Large intestine (tissue), 3 donors: Measurements from ENCODE around the gene DBF4B. TPM values are rescaled to one million over a fixed set of nuclear protein-coding genes. Genes with fewer than 3 reads are reported as not detected.
"Not testable (repeated sequence)": the region's sequence is repeated elsewhere in the genome, so short reads cannot be mapped to it uniquely, and the experiment has no call there.

Experiments
- DNase-seq, 2 donors: peaks; one replicate each; pipeline versions ENCODE4 v3.0.0 to v3.0.0-alpha.2; 2013
- H3K27ac ChIP-seq: one replicate; pipeline ENCODE4 v1.5.1; 2013; ENCODE audit warnings: low read length
- H3K27me3 ChIP-seq: 2 replicates; pipeline ENCODE4 v1.6.1; 2013; ENCODE audit warnings: low read length; ENCODE audit not compliant: control insufficient read depth, insufficient read depth
- H3K36me3 ChIP-seq: 2 replicates; pipeline ENCODE4 v1.6.1; 2013; ENCODE audit warnings: low read length; ENCODE audit not compliant: control insufficient read depth, insufficient read depth
- H3K4me1 ChIP-seq: one replicate; pipeline ENCODE4 v1.6.1; 2013; ENCODE audit warnings: low read length; ENCODE audit not compliant: control insufficient read depth, insufficient read depth
- H3K4me3 ChIP-seq: one replicate; pipeline ENCODE4 v1.5.1; 2013; ENCODE audit warnings: low read length
- H3K9me3 ChIP-seq: one replicate; pipeline ENCODE4 v1.6.1; 2013; ENCODE audit warnings: mild to moderate bottlenecking, low read depth, low read length, moderate library complexity; ENCODE audit not compliant: control insufficient read depth
- WGBS: methylation state at CpG from one replicate; pipeline ENCODE4 v1.1.5; 2013; ENCODE audit warnings: low lambda C conversion rate; ENCODE audit not compliant: insufficient coverage; 5-methylcytosine and 5-hydroxymethylcytosine counted together
- polyA plus RNA-seq: library from polyadenylated mRNA; unstranded; fragments of 120-200 nt; gene quantifications from one replicate; pipeline ENCODE4 v1.2.1, GENCODE V29; 2013

DBF4B gene
- polyA plus RNA-seq, 1 donor: 11.6 TPM

DNA sequence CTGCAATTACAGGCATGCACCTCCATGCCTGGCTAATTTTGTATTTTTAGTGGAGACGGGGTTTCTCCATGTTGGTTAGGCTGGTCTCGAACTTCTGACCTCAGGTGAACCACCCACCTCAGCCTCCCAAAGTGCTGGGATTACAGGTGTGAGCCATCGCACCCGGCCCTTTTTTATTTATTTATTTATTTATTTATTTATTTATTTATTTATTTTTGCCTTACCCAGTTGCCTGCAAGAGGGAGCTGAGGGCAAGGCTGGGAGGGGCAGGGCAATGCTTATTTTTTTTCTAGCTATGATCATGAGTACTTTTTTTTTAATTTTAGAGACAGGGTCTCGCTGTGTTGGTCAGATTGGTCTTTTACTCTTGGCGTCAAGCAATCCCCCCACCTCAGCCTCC, 17.7 kb downstream of the DBF4B start:
- H3K36me3 ChIP-seq, H3K27me3 ChIP-seq, H3K4me3 ChIP-seq, H3K4me1 ChIP-seq, DNase-seq, H3K9me3 ChIP-seq, H3K27ac ChIP-seq: not testable (repeated sequence)
- no CpG with 5 or more reads among the region's 6 CpGs for WGBS

DNA sequence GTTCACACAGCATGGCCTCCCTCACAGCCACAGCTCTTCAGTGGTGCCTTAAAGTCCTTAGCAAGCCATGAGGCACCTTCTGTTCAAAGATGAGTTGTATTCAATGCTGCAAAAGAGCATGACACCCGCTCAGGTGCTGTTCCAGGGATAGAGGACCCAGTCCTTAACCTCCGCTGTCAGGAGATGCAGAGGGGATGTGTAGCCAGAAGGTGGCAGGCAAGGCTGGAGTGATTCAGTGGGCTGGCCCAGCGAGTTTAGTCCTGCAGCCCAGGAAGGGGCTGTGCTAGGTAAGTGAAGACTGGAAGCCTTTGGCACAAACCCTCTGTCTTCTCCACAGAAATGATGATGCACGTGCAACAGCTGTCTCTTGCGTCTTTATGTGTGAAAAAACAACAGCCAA, 25.3 kb downstream of the DBF4B start:
- Histone ChIP-seq H3K27ac (no peak overlapping the region), H3K4me1 (no peaks in the 10 kb centered on the region), H3K4me3 (no peak overlapping the region), H3K27me3 (no peaks in the 10 kb centered on the region), H3K9me3 (no peaks in the 10 kb centered on the region), H3K36me3 (peaks cover 11% of the 10 kb centered on the region)
- no peak for DNase-seq
- WGBS: no CpG with 5 or more reads among the region's 5 CpGs

DNA sequence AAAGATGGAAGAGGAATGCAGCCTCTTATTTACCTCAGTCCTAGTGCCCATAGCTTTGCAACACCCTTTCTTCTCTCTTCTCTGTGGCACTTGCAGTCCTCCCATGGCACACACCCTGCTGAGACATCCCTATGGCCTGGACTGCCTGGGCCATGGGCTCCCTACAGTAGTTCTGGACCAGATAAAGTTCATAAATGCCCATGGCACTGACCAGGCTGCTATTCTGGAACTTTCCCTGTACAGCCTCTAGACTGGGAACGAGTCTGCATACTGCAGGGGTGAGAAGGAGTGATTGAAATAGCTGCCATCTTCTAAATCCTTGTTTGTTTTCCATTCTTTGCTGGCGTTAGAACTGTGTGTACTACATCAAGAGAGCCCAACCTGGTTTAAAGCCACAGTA, 25.8 kb downstream of the DBF4B start:
- H3K4me1 ChIP-seq: no peaks in the 10 kb centered on the region
- H3K4me3 ChIP-seq: no peak overlapping the region
- H3K9me3 ChIP-seq: no peaks in the 10 kb centered on the region
- no CpG with 5 or more reads among the region's 2 CpGs for WGBS
- no peaks in the 10 kb centered on the region for H3K27me3 ChIP-seq
- H3K36me3 ChIP-seq: peaks cover 11% of the 10 kb centered on the region
- no peak overlapping the region for H3K27ac ChIP-seq
- no peak for DNase-seq

DNA sequence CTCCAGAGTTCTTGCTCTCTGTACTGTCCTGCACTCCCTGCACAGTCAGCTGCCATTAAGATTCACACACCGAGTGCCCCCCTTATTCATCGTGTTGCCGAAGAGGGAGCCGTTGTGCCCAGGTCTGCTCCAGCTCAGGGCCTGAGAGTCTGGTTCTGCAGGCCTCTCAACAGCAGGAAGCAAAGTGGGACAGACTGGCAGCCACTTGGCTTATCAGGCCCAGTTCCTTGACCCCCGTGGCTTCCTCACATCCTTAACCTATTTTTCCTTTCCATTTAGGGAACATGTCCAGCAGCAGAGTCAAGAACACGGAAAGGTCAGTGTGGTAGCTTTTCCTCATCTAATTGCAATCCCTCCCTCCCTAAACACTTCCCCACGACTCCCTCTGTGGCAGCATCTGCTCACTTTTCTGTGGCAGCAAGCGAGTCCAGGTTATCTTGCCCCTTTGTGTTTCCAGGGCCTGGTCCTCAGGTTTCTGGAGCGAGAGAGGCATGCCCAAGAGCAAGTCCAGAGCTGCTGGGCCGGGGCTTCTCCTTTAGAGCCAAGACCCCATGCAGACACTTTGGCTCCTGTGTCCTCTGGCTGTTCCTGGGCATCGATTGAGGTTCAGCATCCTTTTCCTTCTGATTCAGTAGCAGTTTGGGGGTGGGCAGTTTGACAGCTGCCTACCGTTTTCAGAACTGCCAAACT, 28.2 kb downstream of the DBF4B start:
- H3K27me3 ChIP-seq: no peaks in the 10 kb centered on the region
- H3K36me3 ChIP-seq: peaks cover 5% of the 10 kb centered on the region
- H3K27ac ChIP-seq: no peak overlapping the region
- H3K4me3 ChIP-seq: no peak overlapping the region
- WGBS: no CpG with 5 or more reads among the region's 12 CpGs
- no peaks in the 10 kb centered on the region for H3K4me1 ChIP-seq
- DNase-seq: no peak
- H3K9me3 ChIP-seq: no peaks in the 10 kb centered on the region

DNA sequence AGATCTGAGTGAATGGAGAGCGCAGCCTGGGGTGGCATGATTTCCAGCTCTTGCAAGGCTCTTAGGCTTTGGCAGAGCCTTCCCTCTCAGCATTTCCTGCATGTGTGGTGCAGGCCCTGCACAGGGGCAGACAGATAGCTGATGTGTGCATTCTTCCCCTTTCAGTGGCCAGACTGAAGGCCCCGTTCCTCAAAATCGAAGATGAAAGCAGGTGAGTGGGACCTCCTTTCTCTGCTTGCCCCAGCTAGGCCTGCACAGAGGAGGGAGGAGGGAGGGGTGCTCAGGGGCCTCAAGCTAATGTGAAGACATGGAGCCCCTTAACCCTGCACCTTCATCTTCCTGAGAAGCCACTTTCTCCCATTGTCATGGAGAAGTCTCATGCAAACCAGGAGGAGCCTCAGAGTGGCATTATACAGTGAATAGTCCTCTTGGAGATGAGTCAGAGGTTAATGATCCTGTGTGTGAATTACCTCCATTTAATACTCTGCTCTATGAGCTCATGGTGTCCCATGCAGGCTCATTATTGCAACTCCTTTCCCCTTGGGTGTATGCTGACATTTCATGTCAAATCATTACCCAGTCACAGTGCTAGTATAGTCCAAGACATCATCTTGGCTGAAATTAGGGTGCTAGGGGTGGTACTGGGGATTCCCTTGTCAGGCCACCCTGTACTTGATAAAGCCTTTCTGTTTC, 29.9 kb downstream of the DBF4B start:
- peak; percentile 28 to 67 for DNase-seq
- Histone ChIP-seq H3K27ac (no peak overlapping the region), H3K4me3 (no peak overlapping the region), H3K36me3 (peaks cover 3% of the 10 kb centered on the region), H3K27me3 (no peaks in the 10 kb centered on the region), H3K9me3 (no peaks in the 10 kb centered on the region), H3K4me1 (no peaks in the 10 kb centered on the region)
- no CpG with 5 or more reads among the region's 3 CpGs for WGBS

DNA sequence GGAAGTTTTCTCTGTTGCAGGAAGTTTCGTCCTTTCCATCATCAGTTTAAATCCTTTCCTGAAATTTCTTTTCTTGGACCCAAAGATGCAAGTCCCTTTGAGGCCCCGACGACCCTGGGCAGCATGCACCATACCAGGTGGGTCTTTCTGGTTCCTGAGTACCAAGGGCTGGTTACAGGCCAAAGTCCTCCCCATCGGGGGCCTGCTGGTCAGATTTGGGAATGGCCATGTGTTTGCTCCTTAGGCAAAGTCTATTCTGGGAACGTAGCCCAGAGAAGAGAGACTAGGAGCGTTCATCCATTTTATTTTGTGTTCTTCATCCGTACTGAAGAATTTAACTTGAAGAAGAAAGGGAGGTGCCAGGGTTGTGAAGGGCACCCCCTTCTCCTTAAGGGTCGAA, 32.9 kb downstream of the DBF4B start:
- no peaks in the 10 kb centered on the region for H3K9me3 ChIP-seq
- 100% methylated on average over 1 of the region's 8 CpGs for WGBS
- H3K4me3 ChIP-seq: no peak overlapping the region
- no peak overlapping the region for H3K27ac ChIP-seq
- H3K27me3 ChIP-seq: no peaks in the 10 kb centered on the region
- DNase-seq: no peak
- peaks cover 5% of the 10 kb centered on the region for H3K36me3 ChIP-seq
- no peaks in the 10 kb centered on the region for H3K4me1 ChIP-seq

DNA sequence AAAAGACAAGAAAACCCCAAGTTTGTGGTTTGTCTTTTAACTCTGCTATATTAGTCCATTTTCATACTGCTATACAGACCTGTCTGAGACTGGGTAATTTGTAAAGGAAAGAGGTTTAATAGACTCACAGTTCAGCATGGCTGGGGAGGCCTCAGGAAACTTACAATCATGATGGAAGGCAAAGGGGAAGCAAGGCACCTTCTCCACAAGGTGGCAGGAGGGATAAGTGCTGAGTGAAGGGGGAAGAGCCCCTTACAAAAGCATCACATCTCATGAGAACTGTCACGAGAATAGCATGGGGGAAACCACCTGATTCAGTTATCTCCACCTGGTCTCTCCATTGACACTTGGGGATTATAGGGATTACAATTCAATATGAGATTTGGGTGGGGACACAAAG, 36.8 kb downstream of the DBF4B start:
- no peak overlapping the region for H3K4me3 ChIP-seq
- WGBS: no CpG with 5 or more reads among the region's 1 CpG
- H3K27ac ChIP-seq: no peak overlapping the region
- H3K4me1 ChIP-seq: no peaks in the 10 kb centered on the region
- H3K9me3 ChIP-seq: no peaks in the 10 kb centered on the region
- peaks cover 12% of the 10 kb centered on the region for H3K36me3 ChIP-seq
- H3K27me3 ChIP-seq: no peaks in the 10 kb centered on the region
- DNase-seq: no peak

DNA sequence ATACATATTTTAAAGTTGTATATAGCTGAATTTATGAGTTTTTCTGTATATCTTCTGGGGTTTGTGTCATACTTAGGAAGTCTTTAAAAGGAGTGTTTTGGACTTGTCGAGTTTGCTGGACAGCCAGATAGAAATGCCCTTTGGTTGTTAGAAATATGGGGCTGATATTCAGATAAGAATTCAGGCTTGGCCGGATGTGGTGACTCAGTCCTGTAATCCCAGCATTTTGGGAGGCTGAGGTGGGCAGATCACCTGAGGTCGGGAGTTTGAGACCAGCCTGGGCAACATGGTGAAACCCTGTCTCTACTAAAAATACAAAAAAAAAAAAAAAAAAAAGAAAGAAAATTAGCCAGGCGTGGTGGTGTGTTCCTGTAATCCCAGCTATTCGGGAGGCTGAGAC, 37.3 kb downstream of the DBF4B start:
- H3K27ac ChIP-seq, DNase-seq, H3K9me3 ChIP-seq, H3K27me3 ChIP-seq, H3K4me1 ChIP-seq, H3K4me3 ChIP-seq: not testable (repeated sequence)
- WGBS: no CpG with 5 or more reads among the region's 5 CpGs
- peaks cover 12% of the 10 kb centered on the region for H3K36me3 ChIP-seq

DNA sequence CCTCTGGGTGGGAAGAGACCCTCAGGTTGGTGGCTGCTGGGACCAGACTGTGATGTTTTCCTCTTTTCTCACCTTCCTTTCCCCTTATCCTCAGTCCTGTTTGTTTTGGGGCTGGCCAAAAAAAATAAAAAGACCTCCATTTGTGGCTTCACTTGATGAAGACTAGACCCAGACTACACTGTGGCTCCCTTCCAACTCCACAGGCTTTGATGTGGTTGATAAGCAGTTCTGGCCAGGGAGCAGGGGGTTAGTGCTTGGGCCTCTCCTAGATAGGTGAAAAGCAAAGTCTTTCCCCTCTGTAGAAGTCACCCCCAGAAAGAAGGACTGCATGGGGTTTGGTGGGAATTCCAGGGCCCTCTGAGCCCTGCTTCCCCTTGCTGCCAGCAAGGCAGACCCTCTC, 39.1 kb downstream of the DBF4B start:
- no peak for DNase-seq
- Histone ChIP-seq H3K9me3 (no peaks in the 10 kb centered on the region), H3K4me1 (no peaks in the 10 kb centered on the region), H3K36me3 (peaks cover 15% of the 10 kb centered on the region), H3K4me3 (no peak overlapping the region), H3K27me3 (no peaks in the 10 kb centered on the region), H3K27ac (no peak overlapping the region)

DNA sequence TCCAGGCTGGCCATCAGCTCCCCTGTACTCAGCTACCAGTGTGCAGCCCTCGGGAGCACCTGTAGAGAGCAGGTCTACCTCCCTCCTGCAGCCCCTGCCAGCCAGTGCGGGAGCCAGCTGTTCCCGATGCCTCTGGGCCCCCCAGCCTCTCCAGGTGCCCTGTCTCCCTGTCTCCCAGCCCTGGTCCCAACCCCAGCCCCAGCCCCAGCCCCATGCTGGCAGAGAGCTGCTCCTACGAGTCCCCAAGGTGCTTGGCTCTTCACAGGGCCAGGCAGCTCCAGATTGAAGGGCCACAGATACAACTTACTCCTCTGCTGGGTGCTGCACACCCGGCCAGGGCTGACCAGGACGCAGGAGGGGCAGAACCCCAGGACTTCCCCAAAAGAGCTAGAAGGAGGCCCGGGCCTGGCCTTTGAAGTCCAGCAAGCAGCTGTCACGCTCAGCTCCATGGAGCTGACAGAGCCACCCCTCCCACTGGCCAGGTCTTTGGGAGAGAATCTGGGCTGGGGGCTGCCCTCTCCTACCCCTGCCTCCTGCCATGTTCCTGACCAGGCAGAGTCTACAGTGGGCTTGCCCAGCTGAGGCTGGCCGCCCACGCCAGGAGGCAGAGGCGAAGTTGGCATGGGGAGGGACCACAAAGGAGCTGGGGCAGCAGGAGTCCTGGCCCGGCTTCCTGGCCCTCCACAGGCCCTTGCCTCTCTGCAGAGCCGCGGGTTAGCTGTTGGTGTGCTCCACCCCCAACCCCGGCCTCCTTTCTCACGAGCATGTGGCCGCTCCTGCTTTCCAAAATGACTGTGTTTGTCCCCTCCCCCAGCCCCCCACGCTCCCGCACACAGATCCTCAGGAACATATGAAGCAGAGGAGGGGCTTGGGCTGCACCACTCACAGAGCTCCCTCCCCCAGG, 40.9 kb downstream of the DBF4B start:
- Histone ChIP-seq H3K36me3 (peaks cover 13% of the 10 kb centered on the region), H3K27me3 (no peaks in the 10 kb centered on the region), H3K9me3 (no peaks in the 10 kb centered on the region), H3K27ac (no peak overlapping the region), H3K4me1 (no peaks in the 10 kb centered on the region), H3K4me3 (no peak overlapping the region)
- no peak for DNase-seq
- WGBS: no CpG with 5 or more reads among the region's 19 CpGs
